SU-DHL-6 (cell line): ENCODE measurements around the gene SAMD10.

ENCODE experiments used
- EZH2phosphoT487 ChIP-seq: fragments of 200-600 bp; sonication (generic), shearing (Covaris generic); conservative IDR thresholded peaks from 2 replicates; pipeline ENCODE4 v1.6.1; 2018; ENCODE audit warnings: mild to moderate bottlenecking, antibody characterized with exemption, low read length, moderate library complexity, mixed read lengths
- TF ChIP-seq, protein P1 (sequence below): fragments of 200-600 bp; sonication (generic); IDR thresholded peaks from one replicate; pipeline ENCODE4 v1.5.1; 2017; ENCODE audit warnings: antibody characterized with exemption, mild to moderate bottlenecking, low read length, moderate library complexity; ENCODE audit not compliant: insufficient read depth, poor library complexity, severe bottlenecking

DNA sequence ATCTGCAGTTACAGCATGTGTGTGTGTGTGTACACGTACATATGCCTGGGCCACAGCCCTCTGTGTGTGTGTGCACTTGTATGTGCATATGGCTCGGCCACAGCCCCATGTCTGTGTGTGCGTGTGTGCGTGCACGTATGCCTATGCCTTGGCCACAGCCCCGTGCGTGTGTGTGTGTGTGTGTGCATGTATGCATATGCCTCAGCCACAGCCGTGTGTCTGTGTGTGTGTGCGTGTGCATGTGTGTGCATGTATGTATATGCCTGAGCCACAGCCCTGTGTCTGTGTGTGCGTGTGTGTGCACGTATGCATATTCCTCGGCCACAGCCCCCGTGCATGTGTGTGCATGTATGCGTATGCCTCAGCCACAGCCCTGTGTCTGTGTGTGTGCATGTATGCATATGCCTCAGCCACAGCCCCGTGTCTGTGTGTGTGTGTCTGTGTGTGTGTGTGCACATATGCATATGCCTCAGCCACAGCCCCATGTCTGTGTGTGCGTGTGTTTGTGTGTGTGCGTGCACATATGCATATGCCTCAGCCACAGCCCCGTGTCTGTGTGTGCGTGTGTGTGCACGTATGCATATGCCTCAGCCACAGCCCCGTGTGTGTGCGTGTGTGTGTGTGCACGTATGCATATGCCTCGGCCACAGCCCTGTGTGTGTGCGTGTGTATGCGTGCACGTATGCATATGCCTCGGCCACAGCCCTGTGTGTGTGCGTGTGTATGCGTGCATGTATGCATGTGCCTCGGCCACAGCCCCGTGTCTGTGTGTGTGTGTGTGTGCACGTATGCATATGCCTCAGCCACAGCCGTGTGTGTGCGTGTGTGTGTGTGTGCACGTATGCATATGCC is 41.9 kb upstream of the SAMD10 start:
- TF ChIP-seq, protein P1, sequence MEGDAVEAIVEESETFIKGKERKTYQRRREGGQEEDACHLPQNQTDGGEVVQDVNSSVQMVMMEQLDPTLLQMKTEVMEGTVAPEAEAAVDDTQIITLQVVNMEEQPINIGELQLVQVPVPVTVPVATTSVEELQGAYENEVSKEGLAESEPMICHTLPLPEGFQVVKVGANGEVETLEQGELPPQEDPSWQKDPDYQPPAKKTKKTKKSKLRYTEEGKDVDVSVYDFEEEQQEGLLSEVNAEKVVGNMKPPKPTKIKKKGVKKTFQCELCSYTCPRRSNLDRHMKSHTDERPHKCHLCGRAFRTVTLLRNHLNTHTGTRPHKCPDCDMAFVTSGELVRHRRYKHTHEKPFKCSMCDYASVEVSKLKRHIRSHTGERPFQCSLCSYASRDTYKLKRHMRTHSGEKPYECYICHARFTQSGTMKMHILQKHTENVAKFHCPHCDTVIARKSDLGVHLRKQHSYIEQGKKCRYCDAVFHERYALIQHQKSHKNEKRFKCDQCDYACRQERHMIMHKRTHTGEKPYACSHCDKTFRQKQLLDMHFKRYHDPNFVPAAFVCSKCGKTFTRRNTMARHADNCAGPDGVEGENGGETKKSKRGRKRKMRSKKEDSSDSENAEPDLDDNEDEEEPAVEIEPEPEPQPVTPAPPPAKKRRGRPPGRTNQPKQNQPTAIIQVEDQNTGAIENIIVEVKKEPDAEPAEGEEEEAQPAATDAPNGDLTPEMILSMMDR: no peak
- TF ChIP-seq EZH2phosphoT487: no peak
